RWPE1 (cell line): Measurements from ENCODE around the gene CBFA2T3.

Experiments used
- CTCF ChIA-PET: fragments of 350-600 bp; sonication (Branson Sonifier 250); formaldehyde crosslinking; extraction: SDS; loops from one replicate; lab custom pipeline; 2021; lab: Yijun Ruan, JAX
- POLR2A ChIA-PET: fragments of 400-600 bp; formaldehyde crosslinking; extraction: SDS; loops from one replicate; lab custom pipeline; 2020; ENCODE audit warnings: antibody characterized with exemption; ENCODE audit not compliant: low non-redundant PET; lab: Yijun Ruan, JAX
- DNase-seq: peaks from one replicate; pipeline ENCODE4 v3.0.0; 2012; ENCODE audit warnings: low spot score
- H3K27ac ChIP-seq: fragments of 450-650 bp; 2 replicates; pipeline ENCODE4 v1.5.1; 2017
- CTCF ChIP-seq: fragments of 450-650 bp; conservative IDR thresholded peaks from 2 replicates; pipeline ENCODE4 v1.5.1; 2017; ENCODE audit warnings: low read depth, mild to moderate bottlenecking

Gene CBFA2T3

DNA sequence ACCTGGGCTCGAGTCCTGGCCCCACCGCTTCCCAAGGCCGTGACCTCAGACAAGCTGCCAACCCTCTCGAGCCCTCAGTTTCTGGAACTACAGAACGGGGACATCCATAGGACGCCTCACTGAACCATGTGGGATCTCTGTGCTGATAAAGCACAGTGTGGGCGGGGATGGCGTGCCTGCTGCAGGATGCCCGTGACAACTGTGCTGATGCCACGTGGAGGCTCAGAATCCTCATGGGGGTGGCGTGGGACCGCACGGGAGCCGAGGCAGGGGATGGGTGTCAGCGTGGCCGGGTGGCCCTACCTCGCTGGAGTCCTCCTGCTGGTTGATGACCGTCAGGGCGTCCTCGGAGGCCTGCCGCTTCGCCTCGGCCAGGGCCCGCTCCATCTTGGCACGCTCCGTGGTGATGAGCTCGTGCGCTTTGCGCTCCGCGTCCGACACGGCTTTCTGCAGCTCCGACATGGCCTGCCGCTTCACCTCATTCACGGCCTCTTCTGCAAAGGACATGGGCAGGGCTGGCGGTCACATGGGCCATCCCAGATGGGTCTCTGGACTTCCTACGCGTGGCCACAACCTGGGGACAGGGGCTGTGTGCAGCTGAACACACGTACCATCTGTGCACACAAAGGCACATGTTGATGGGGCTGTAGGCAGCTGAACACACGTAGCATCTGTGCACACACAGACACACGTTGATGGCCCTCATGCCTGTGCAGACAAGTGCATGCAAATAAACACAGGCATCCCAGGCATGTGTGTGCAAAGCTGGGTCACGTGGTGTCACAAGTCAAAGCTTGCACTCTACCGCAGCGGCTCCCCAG lies 97.8 kb downstream of the CBFA2T3 start:
- no peak for TF ChIP-seq CTCF
- ChIA-PET CTCF (no interaction called here), POLR2A (interaction anchor here (0.8 kb wide), 1 partner anchor 338 kb away, joined by 3 read pairs; the partner anchor contains the start of gene ZNF778)
- H3K27ac ChIP-seq = no peak overlapping the region
- peak; percentile 57 for DNase-seq

DNA sequence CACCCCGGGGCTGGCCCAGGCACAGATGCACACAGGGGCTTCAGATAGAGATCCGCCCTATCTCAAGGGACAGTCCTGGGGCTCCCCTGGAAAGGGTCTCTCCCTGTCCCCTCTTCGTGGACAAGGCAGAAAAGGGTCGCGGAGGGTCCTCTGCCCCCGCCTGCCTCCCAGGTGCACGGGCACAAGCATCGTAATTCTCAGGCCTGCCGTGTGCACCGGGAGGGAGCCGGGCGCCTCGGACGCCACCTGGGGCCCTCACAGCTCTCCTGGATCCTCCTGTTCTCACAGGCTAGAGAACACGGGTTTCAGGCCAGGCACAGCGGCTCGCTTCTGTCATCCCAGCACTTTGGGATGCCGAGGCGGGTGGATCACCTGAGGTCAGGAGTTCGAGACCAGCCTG lies 98.7 kb downstream of the CBFA2T3 start:
- CTCF ChIA-PET = interaction anchor here (0.7 kb wide), 1 partner anchor 754 kb away, joined by 4 read pairs; no protein-coding TSS in a partner anchor
- no peak for TF ChIP-seq CTCF

GRCh38 chr16:88877564-88878289 lies 99.3 kb downstream of the CBFA2T3 start:
- TF ChIP-seq CTCF = no peak
- DNase-seq = no peak
- CTCF ChIA-PET = interaction anchor here (0.5 to 0.7 kb wide), 2 partner anchors 35 to 755 kb away, joined by 3 to 4 read pairs; no protein-coding TSS in a partner anchor
- no peak overlapping the region for H3K27ac ChIP-seq
- POLR2A ChIA-PET = no interaction called here

More for the DNA sequence above, 98.7 kb downstream of the CBFA2T3 start:
- no peak overlapping the region for H3K27ac ChIP-seq
- POLR2A ChIA-PET = no interaction called here
- no peak for DNase-seq

- no peak for TF ChIP-seq CTCF
- no peak overlapping the region for H3K27ac ChIP-seq
- CTCF ChIA-PET = interaction anchor here (0.5 kb wide), 1 partner anchor 36 kb away, joined by 3 read pairs; no protein-coding TSS in a partner anchor
- POLR2A ChIA-PET = no interaction called here
- DNase-seq = no peak
Observed at GRCh38 chr16:88876942-88877526, 100.0 kb downstream of the CBFA2T3 start.

- POLR2A ChIA-PET = no interaction called here
- DNase-seq = no peak
- no peak for TF ChIP-seq CTCF
- CTCF ChIA-PET = no interaction called here
- no peak overlapping the region for H3K27ac ChIP-seq
Observed at GRCh38 chr16:88875703-88876234, 101.2 kb downstream of the CBFA2T3 start.
